A549 (cell line): ENCODE data around the gene EXOSC6. TPM values are rescaled to one million over a fixed set of nuclear protein-coding genes. Genes with fewer than 3 reads are reported as not detected.
A peak's percentile ranks its signal among the peaks of the same experiment; 100 is the strongest.
"Not testable (repeated sequence)": the region's sequence is repeated elsewhere in the genome, so short reads cannot be mapped to it uniquely, and the experiment has no call there.

Experiments
- ATAC-seq, 2 experiments: fragments of 200-7000 bp in 1 of 2; fragments of >200 bp in 1 of 2; cut with Nextera tagmentation in 1 of 2; cut with Tn5 transposase in 1 of 2; 3 replicates each; pipeline versions ENCODE4 v1.8.0 to v1.9.1; 2018 to 2020; ENCODE audit warnings: mild to moderate bottlenecking in 1 of 2, moderate library complexity in 1 of 2
- CTCF ChIA-PET: fragments of 300-600 bp; sonication (Branson Sonifier 250); formaldehyde crosslinking; extraction: SDS; loops from one replicate; lab custom pipeline; 2021; ENCODE audit warnings: antibody characterized with exemption, inconsistent platforms; lab: Yijun Ruan, JAX
- POLR2A ChIA-PET: fragments of 350-600 bp; formaldehyde crosslinking; extraction: SDS; loops from one replicate; lab custom pipeline; 2021; ENCODE audit warnings: antibody characterized with exemption, inconsistent platforms; lab: Yijun Ruan, JAX
- DNase-seq, 2 experiments: peaks; one replicate each; pipeline versions ENCODE4 v3.0.0 to v3.0.0-alpha.2; 2011 to 2016; ENCODE audit warnings: low read depth in 1 of 2, low spot score in 1 of 2
- FAIRE-seq: peaks from 2 replicates; lab custom pipeline; 2011; peaks lifted over from hg19 to GRCh38; lab: Jason Lieb, UNC
- H3K27ac ChIP-seq, 2 experiments: fragments of >200 bp; sonication (Bioruptor Twin); formaldehyde crosslinking; 3 replicates each; pipeline ENCODE4 v1.5.1; 2016 to 2017
- H3K4me1 ChIP-seq: fragments of >200 bp; sonication (Bioruptor Twin); formaldehyde crosslinking; 3 replicates; pipeline ENCODE4 v1.6.1; 2016
- H3K4me2 ChIP-seq: fragments of >200 bp; sonication (Bioruptor Twin); formaldehyde crosslinking; 3 replicates; pipeline ENCODE4 v1.6.1; 2016
- H3K4me3 ChIP-seq: fragments of >200 bp; sonication (Bioruptor Twin); formaldehyde crosslinking; 3 replicates; pipeline ENCODE4 v1.5.1; 2016
- H3K9me3 ChIP-seq: fragments of >200 bp; sonication (Bioruptor Twin); formaldehyde crosslinking; 3 replicates; pipeline ENCODE4 v1.6.1; 2016
- CBX2 ChIP-seq: fragments of 200-600 bp; sonication (generic); IDR thresholded peaks from 2 replicates; pipeline ENCODE4 v1.6.1; 2016; ENCODE audit warnings: low read depth, mild to moderate bottlenecking, borderline replicate concordance
- CEBPB ChIP-seq, 2 experiments: fragments of >200 bp in 1 of 2; sonication (Bioruptor Twin) in 1 of 2; formaldehyde crosslinking in 1 of 2; IDR thresholded peaks; 2 replicates each; pipeline ENCODE4 v1.6.1; 2012 to 2016
- CHD2 ChIP-seq: fragments of 150-350 bp; IDR thresholded peaks from 2 replicates; pipeline ENCODE4 v1.6.1; 2014; ENCODE audit warnings: low read length; ENCODE audit not compliant: partially characterized antibody
- CHD4 ChIP-seq: fragments of 200-600 bp; sonication (generic); IDR thresholded peaks from 2 replicates; pipeline ENCODE4 v1.6.1; 2016; ENCODE audit warnings: antibody characterized with exemption, mild to moderate bottlenecking, borderline replicate concordance
- EHMT2 ChIP-seq: fragments of 200-600 bp; sonication (generic); IDR thresholded peaks from 2 replicates; pipeline ENCODE4 v1.6.1; 2016; ENCODE audit warnings: antibody characterized with exemption, low read depth, mild to moderate bottlenecking, moderate library complexity
- EP300 ChIP-seq, 2 experiments: fragments of >200 bp; sonication (Bioruptor Twin); formaldehyde crosslinking; IDR thresholded peaks; 2 replicates in 1 of 2; 3 replicates in 1 of 2; pipeline ENCODE4 v1.6.1; 2016 to 2017
- FOSB ChIP-seq: fragments of 250-450 bp; sonication (Bioruptor Pico); IDR thresholded peaks from 2 replicates; pipeline ENCODE4 v1.5.0; 2020; ENCODE audit warnings: mild to moderate bottlenecking, moderate library complexity
- FOXS1 ChIP-seq: fragments of 250-450 bp; sonication (Bioruptor Pico); IDR thresholded peaks from 2 replicates; pipeline ENCODE4 v1.5.0; 2020; ENCODE audit warnings: mild to moderate bottlenecking, moderate library complexity
- HDAC2 ChIP-seq: fragments of 200-600 bp; sonication (generic); IDR thresholded peaks from 2 replicates; pipeline ENCODE4 v1.6.1; 2016
- HOXA7 ChIP-seq: fragments of 250-450 bp; sonication (Bioruptor Pico); IDR thresholded peaks from 2 replicates; pipeline ENCODE4 v1.5.0; 2020; ENCODE audit warnings: mild to moderate bottlenecking, moderate library complexity
- JUN ChIP-seq, 2 experiments: fragments of >200 bp; sonication (Bioruptor Twin); formaldehyde crosslinking; IDR thresholded peaks; 2 replicates in 1 of 2; 3 replicates in 1 of 2; pipeline ENCODE4 v1.6.1; 2016 to 2017
- KDM5A ChIP-seq: fragments of 200-600 bp; sonication (generic); IDR thresholded peaks from 2 replicates; pipeline ENCODE4 v1.6.1; 2016; ENCODE audit warnings: antibody characterized with exemption, mild to moderate bottlenecking
- MAZ ChIP-seq: fragments of 150-350 bp; IDR thresholded peaks from 2 replicates; pipeline ENCODE4 v1.6.1; 2014; ENCODE audit warnings: antibody characterized with exemption, low read depth, low read length, borderline replicate concordance
- MYC ChIP-seq: IDR thresholded peaks from 2 replicates; pipeline ENCODE4 v1.6.1; 2012; ENCODE audit warnings: mild to moderate bottlenecking, inconsistent platforms, low read length, improper control_type of control experiment, borderline replicate concordance
- POLR2A ChIP-seq: IDR thresholded peaks from 2 replicates; pipeline ENCODE4 v1.6.1; 2012; ENCODE audit warnings: mild to moderate bottlenecking, low read length
- RAD21 ChIP-seq, 2 experiments: fragments of >200 bp in 1 of 2; sonication (Bioruptor Twin) in 1 of 2; formaldehyde crosslinking in 1 of 2; IDR thresholded peaks in 1 of 2; conservative IDR thresholded peaks in 1 of 2; 2 replicates in 1 of 2; 3 replicates in 1 of 2; pipeline ENCODE4 v1.6.1; 2012 to 2018; ENCODE audit warnings: inconsistent platforms in 1 of 2
- RCOR1 ChIP-seq: fragments of 150-350 bp; IDR thresholded peaks from 2 replicates; pipeline ENCODE4 v1.6.1; 2014; ENCODE audit warnings: antibody characterized with exemption, low read length, low read depth
- RNF2 ChIP-seq: fragments of 200-600 bp; sonication (generic); IDR thresholded peaks from 2 replicates; pipeline ENCODE4 v1.6.1; 2016; ENCODE audit warnings: low read depth, mild to moderate bottlenecking, antibody characterized with exemption, moderate library complexity, borderline replicate concordance
- SMC3 ChIP-seq: fragments of >200 bp; sonication (Bioruptor Twin); formaldehyde crosslinking; IDR thresholded peaks from 3 replicates; pipeline ENCODE4 v1.6.1; 2018; ENCODE audit warnings: inconsistent platforms
- TFCP2L1 ChIP-seq: fragments of 250-450 bp; sonication (Bioruptor Pico); IDR thresholded peaks from 2 replicates; pipeline ENCODE4 v1.5.0; 2021; ENCODE audit warnings: mild to moderate bottlenecking
- ZSCAN20 ChIP-seq: fragments of 250-450 bp; sonication (Bioruptor Pico); IDR thresholded peaks from 2 replicates; pipeline ENCODE4 v1.8.0; 2022; ENCODE audit warnings: mild to moderate bottlenecking, moderate library complexity
- WGBS: methylation state at CpG from one replicate; pipeline ENCODE4 v1.1.6; 2017; ENCODE audit errors: missing lambda C conversion rate; 5-methylcytosine and 5-hydroxymethylcytosine counted together
- polyA plus RNA-seq, 4 experiments: library from polyadenylated mRNA; depleted of rRNA in 3 of 4; stranded (reverse); fragments of >200 nt; fragmentation: RNase III in 1 of 4; extraction: RNeasy Plus Mini Kit Qiagen cat#74134 plus additional on column Dnase treatment in 1 of 4; gene quantifications; 2 replicates in 3 of 4; 3 replicates in 1 of 4; pipeline ENCODE4 v1.2.3, GENCODE V29; 2011 to 2017
- TF ChIP-seq, protein P1 (sequence below): fragments of 150-350 bp; IDR thresholded peaks from 2 replicates; pipeline ENCODE4 v1.6.1; 2014; ENCODE audit warnings: low read depth, mild to moderate bottlenecking, low read length
- TF ChIP-seq, protein P2 (sequence below): fragments of >200 bp; sonication (Bioruptor Twin); formaldehyde crosslinking; IDR thresholded peaks from 3 replicates; pipeline ENCODE4 v1.6.1; 2016
- TF ChIP-seq, protein P3 (sequence below): fragments of >200 bp; sonication (Bioruptor Twin); formaldehyde crosslinking; IDR thresholded peaks from 3 replicates; pipeline ENCODE4 v1.5.1; 2016
- TF ChIP-seq, protein P4 (sequence below): fragments of 200-600 bp; sonication (generic); IDR thresholded peaks from 2 replicates; pipeline ENCODE4 v1.6.1; 2016; ENCODE audit warnings: antibody characterized with exemption, mild to moderate bottlenecking, moderate library complexity
- TF ChIP-seq, protein P5 (sequence below): fragments of >200 bp; sonication (Bioruptor Twin); formaldehyde crosslinking; IDR thresholded peaks from 2 replicates; pipeline ENCODE4 v1.6.1; 2016
- TF ChIP-seq, protein P6 (sequence below): IDR thresholded peaks from 2 replicates; pipeline ENCODE4 v1.6.1; 2012; ENCODE audit warnings: low read depth, borderline replicate concordance

The EXOSC6 gene
- polyA plus RNA-seq, 2 of the 4 experiments (the other 2 are of a cell fraction), result 12.2 to 15.0 TPM

DNA sequence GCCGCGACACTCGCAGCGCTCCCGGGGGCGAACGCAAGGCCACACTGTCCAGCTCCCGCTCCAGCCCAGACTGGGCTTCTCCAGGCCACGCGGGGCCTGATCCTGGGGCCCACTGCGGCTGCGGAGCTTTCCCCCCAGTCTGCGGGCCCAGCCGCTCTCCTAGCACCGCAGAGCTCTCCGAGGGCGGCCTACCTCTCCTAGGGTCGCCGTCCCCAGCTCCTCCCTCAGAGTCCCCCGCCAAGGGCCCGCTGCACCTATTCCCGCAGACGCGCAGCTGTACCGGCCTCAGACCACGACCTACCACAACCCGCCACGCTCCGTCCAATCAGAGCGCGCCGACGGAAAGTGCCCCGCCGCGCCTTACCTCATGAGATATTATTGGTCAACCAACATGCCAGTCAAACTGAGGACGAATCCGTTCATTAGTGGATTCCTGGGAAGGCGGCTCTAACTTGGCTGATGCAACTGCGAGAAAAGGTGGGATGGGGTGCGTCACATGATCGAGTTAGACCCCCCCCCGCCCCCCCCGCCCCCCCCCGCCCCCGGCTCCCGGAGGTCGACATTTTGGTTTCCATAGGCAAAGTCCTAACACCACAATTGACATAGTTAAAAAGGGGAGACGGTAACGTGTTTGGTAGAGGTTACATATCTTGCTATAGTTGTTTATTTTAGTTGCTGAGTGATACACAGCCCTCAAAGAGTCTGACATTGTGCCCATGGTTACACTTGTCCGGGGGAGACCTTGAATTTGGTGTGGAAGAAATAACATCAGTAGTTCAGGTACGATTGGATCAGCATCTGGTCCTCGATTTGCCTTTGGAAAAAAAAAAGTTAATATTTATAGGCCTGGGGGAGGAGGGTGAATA is 37.7 kb upstream of the EXOSC6 start, which contains the start of gene AARS1 (continued):
- TF ChIP-seq, protein P1, sequence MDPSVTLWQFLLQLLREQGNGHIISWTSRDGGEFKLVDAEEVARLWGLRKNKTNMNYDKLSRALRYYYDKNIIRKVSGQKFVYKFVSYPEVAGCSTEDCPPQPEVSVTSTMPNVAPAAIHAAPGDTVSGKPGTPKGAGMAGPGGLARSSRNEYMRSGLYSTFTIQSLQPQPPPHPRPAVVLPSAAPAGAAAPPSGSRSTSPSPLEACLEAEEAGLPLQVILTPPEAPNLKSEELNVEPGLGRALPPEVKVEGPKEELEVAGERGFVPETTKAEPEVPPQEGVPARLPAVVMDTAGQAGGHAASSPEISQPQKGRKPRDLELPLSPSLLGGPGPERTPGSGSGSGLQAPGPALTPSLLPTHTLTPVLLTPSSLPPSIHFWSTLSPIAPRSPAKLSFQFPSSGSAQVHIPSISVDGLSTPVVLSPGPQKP, result no peak
- TF ChIP-seq RNF2 (no peak), CEBPB (IDR thresholded peaks at IDR 0.05) (peak; percentile 30 to 79; a peak in 2 of 4 replicates), FOSB (CRISPR knock-in tag) (no peak), MYC (no peak), CHD2 (no peak), HDAC2 (no peak), RAD21 (conservative IDR thresholded peaks at IDR 0.05 in 1 of 2, IDR thresholded peaks at IDR 0.05 in 1 of 2) (no peak), CBX2 (no peak), MAZ (peak; percentile 86; the same call in 1 of the 2 replicates), TFCP2L1 (CRISPR knock-in tag) (0 out of 2 replicates have a peak, but pooled peaks have one; percentile 22), FOXS1 (CRISPR knock-in tag) (no peak), JUN (IDR thresholded peaks at IDR 0.05) (peak; percentile 83 to 98), EP300 (IDR thresholded peaks at IDR 0.05) (no peak; a peak in 1 of 5 replicates), KDM5A (peak; percentile 32; the same call in 1 of the 2 replicates), EHMT2 (no peak), ZSCAN20 (no peak), HOXA7 (CRISPR knock-in tag) (no peak; the same call in 1 of the 2 replicates), SMC3 (no peak), RCOR1 (no peak), CHD4 (no peak), POLR2A (peak; percentile 90)
- TF ChIP-seq, protein P2, sequence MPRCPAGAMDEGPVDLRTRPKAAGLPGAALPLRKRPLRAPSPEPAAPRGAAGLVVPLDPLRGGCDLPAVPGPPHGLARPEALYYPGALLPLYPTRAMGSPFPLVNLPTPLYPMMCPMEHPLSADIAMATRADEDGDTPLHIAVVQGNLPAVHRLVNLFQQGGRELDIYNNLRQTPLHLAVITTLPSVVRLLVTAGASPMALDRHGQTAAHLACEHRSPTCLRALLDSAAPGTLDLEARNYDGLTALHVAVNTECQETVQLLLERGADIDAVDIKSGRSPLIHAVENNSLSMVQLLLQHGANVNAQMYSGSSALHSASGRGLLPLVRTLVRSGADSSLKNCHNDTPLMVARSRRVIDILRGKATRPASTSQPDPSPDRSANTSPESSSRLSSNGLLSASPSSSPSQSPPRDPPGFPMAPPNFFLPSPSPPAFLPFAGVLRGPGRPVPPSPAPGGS, result peak; percentile 89; the same call in 2 of the 3 replicates
- TF ChIP-seq, protein P3, sequence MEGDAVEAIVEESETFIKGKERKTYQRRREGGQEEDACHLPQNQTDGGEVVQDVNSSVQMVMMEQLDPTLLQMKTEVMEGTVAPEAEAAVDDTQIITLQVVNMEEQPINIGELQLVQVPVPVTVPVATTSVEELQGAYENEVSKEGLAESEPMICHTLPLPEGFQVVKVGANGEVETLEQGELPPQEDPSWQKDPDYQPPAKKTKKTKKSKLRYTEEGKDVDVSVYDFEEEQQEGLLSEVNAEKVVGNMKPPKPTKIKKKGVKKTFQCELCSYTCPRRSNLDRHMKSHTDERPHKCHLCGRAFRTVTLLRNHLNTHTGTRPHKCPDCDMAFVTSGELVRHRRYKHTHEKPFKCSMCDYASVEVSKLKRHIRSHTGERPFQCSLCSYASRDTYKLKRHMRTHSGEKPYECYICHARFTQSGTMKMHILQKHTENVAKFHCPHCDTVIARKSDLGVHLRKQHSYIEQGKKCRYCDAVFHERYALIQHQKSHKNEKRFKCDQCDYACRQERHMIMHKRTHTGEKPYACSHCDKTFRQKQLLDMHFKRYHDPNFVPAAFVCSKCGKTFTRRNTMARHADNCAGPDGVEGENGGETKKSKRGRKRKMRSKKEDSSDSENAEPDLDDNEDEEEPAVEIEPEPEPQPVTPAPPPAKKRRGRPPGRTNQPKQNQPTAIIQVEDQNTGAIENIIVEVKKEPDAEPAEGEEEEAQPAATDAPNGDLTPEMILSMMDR, result no peak
- TF ChIP-seq, protein P4, sequence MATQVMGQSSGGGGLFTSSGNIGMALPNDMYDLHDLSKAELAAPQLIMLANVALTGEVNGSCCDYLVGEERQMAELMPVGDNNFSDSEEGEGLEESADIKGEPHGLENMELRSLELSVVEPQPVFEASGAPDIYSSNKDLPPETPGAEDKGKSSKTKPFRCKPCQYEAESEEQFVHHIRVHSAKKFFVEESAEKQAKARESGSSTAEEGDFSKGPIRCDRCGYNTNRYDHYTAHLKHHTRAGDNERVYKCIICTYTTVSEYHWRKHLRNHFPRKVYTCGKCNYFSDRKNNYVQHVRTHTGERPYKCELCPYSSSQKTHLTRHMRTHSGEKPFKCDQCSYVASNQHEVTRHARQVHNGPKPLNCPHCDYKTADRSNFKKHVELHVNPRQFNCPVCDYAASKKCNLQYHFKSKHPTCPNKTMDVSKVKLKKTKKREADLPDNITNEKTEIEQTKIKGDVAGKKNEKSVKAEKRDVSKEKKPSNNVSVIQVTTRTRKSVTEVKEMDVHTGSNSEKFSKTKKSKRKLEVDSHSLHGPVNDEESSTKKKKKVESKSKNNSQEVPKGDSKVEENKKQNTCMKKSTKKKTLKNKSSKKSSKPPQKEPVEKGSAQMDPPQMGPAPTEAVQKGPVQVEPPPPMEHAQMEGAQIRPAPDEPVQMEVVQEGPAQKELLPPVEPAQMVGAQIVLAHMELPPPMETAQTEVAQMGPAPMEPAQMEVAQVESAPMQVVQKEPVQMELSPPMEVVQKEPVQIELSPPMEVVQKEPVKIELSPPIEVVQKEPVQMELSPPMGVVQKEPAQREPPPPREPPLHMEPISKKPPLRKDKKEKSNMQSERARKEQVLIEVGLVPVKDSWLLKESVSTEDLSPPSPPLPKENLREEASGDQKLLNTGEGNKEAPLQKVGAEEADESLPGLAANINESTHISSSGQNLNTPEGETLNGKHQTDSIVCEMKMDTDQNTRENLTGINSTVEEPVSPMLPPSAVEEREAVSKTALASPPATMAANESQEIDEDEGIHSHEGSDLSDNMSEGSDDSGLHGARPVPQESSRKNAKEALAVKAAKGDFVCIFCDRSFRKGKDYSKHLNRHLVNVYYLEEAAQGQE, result peak; percentile 36; the same call in 1 of the 2 replicates
- TF ChIP-seq, protein P5, sequence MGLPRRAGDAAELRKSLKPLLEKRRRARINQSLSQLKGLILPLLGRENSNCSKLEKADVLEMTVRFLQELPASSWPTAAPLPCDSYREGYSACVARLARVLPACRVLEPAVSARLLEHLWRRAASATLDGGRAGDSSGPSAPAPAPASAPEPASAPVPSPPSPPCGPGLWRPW, result no peak
- TF ChIP-seq, protein P6, sequence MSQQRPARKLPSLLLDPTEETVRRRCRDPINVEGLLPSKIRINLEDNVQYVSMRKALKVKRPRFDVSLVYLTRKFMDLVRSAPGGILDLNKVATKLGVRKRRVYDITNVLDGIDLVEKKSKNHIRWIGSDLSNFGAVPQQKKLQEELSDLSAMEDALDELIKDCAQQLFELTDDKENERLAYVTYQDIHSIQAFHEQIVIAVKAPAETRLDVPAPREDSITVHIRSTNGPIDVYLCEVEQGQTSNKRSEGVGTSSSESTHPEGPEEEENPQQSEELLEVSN, result no peak
- TF ChIP-seq, all 56 proteins: peak for 16

DNA sequence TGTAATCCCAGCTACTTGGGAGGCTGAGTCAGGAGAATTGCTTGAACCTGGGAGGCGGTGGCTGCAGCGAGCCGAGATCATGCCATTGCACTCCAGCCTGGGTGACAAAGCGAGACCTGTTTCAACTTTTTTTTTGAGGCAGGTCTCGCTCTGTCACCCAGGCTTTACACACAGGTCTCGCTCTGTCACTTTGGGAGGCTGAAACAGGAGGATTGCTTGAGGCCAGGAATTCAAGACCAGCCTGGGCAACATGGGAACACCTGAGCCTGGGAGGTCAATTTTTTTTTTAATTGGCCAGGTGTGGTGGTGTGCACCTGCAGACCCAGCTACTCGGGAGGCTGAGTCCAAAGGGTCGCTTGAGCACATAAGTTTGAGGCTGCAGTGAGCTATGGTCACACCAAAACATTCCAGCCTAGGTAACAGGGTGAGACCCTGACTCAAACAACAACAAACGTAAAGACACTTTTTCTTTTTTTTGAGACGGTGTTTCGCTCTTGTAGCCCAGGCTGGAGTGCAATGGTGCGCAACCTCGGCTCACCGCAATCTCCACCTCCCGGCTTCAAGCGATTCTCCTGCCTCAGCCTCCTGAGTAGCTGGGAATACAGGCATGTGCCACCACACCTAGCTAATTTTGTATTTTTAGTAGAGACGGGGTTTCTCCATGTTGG is 35.7 kb upstream of the EXOSC6 start:
- Histone ChIP-seq H3K27ac (peak overlapping the region; percentile 95 to 100), H3K4me1 (peaks cover 39% of the 10 kb centered on the region), H3K4me3 (peak overlapping the region; percentile 100), H3K4me2 (peak overlapping the region; percentile 91)
- 89% methylated on average over 17 of the region's 17 CpGs for WGBS
- not testable (repeated sequence) for FAIRE-seq, ATAC-seq, H3K9me3 ChIP-seq, DNase-seq
- CTCF ChIA-PET, result interaction anchor here (1.5 to 1.7 kb wide), 3 partner anchors 17 to 35 kb away, joined by 3 to 6 read pairs (median 4); no protein-coding TSS in a partner anchor
- POLR2A ChIA-PET, result interaction anchor here (0.7 to 2.6 kb wide), 5 partner anchors 12 to 59 kb away, joined by 3 to 36 read pairs (median 11); partner anchors contain the start of genes DDX19A and DDX19B
